Amygdala (tissue), 56 donors: ENCODE data around the gene SNX3.
A peak's percentile ranks its signal among the peaks of the same experiment; 100 is the strongest.

ENCODE experiments used
- DNase-seq, 56 donors: peaks; one replicate each; lab custom pipeline; 2025; lab: John Stamatoyannopoulos, UW

Gene SNX3

GRCh38 chr6:108171918-108172516, 88.8 kb downstream of the SNX3 start:
- DNase-seq = no peak

- DNase-seq = no peak
Measured at GRCh38 chr6:108171291-108171917, 89.4 kb downstream of the SNX3 start.

DNA sequence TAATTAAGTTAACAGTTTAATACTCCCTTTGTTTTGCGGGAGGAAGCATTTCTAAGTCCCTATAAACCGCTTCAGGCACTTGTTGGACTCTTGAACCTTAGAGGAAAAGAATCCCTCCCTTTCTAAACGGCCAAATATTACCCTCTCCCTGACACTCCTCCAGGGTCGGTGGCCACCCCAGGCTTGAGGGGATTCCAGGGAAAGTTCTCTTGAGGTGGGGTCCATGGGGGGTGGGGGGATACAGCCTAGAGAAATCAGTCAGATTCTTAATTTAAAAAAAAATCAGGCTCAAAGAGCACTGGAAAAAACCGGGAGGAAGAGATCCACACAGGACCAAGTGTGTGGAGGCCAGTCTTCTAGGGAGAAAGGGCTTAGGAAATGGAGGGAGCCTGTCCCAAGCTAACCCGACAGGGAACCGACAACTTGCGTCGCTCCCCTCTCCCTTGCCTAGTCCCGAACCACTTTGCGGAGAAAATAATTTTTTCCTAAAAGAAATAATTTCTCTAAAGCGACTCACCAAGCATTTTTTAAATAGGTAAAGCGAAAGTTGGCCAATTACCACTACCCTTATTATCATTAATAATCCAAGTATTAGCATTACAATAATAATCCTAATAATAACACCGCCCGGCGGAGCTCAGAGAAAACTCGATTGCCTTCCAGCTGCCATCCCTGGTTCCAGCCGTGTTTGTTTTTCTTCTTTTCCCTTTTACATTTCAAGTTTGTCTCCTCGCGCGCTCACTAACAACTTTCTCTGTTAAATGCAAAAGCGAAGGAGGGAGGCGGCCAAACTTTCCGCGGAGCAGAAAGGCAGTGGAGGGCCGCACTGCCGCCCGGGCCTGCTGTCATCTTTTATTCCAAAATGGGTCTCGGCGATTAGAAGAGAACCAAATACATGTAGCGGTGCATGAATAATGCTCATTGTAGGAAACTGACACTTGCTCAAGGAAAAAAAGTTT, 90.2 kb downstream of the SNX3 start:
- DNase-seq = peak in 1 of 56 donors; percentile 14

- peak in 1 of 56 donors; percentile 18 for DNase-seq
Measured at GRCh38 chr6:108169464-108170331, 91.1 kb downstream of the SNX3 start.

DNA sequence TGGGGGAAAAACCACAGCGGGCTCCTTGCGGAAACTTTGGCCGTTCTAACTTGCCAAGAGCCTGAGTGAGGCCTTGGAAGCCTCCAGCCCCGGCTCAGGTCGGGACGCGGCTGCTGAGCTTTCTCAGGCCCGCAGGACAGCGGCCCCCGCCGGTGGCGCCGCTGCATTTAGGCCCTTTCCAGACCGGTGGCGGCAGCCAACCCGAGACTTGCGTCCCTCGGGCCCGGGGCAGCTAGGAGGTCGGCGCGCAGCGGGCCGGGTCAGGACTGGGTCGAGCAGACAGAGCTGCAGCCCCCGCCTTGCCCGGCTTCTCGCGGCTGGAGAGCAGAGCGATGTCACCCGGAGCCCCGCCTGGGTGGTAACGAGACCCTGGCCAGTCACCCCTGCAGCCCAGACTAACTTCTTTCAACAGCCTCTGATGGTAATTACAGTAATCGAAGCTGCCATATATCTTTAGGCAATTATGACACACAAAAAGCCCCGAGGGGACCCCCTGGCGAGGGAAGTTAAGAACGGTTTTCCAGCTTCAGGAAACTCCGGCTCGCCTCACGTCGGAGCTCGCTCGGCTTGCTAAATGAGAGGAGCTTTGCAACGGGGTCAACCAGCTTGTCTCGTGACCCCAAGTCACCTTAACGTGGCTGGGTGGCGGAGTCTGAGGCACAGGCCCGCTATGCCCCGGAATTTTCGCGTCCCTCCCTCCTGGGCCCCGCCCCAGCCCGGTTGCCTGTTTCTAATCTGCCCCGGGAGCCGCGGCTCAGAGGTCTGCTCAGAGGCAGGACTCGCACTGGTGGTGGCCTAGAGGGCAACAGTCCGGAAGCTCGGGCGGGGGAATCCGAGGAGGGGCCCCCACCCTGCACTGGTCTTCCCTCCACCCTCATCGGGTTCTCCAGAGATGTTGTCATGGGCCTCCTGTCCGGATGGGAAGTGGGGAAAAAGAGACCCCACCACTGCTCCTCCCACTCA, 92.1 kb downstream of the SNX3 start:
- DNase-seq = peak in 14 of 56 donors; percentile 2 to 50 (median 33)

DNA sequence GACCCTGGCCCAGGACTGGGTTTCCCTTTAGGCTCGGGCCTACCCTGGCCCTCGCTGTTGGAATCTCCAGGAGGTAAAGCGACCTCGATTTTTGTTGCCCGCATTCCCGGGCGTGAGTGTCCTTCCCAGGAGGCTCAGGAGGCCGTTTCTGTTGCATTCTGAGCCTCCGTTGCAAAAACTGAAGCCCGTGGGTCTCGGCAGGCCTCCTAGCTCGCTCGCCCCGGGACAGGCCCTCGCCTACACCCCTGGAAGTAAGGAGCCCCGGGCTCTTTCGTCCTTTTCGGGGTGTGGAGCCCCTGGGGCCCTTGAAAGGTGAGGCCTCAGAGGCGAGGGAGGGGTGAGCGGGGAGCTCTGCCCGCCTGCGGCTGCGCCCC, 92.8 kb downstream of the SNX3 start:
- no peak for DNase-seq

GRCh38 chr6:108167449-108168089, 93.3 kb downstream of the SNX3 start:
- DNase-seq = peak in 1 of 56 donors; percentile 11

DNA sequence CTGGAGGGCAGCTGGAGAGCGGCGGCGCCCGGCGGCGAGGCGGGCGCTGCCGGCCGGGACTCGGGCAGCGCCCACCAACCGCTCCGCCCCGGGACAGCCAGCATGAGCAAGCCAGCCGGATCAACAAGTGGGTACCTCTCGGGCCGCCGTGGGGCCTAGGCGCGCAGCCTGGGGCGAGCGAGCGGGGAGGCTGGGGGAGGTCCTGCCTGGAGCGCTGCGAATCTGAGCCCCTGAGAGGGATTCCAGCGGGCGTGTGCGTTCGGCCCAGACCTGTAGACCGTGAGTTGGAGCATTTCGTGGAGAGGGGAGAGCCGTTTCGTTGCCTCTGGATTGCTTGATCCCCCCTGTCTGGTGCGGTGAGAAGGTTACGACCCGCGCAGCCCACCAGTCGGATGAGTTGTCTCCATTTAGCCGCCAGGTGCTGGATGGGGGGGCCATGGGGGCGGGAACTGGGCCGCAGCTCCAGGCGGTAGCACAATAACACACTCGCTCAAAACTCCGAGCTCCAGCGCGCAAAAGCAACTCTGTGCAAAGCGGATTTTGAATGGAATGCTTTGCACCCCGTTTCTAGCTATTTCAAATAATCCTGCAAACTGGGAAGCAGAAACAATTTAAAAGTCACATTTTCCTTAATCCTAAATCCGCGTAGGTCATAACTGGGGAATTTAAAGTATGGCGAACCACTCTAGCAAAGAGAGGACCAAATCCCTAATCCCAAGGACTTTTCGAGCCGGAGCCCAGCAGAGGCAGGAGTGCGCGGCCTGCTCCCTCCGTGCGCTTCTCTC, 94.0 kb downstream of the SNX3 start:
- no peak for DNase-seq

GRCh38 chr6:108165714-108166663, 94.9 kb downstream of the SNX3 start, which contains the start of gene NR2E1:
TSS of gene NR2E1 (plus strand) at chr6:108166022. CDS start at chr6:108166766, 744 bp downstream.
- DNase-seq = peak in 43 of 56 donors; percentile 14 to 82 (median 48)

DNA sequence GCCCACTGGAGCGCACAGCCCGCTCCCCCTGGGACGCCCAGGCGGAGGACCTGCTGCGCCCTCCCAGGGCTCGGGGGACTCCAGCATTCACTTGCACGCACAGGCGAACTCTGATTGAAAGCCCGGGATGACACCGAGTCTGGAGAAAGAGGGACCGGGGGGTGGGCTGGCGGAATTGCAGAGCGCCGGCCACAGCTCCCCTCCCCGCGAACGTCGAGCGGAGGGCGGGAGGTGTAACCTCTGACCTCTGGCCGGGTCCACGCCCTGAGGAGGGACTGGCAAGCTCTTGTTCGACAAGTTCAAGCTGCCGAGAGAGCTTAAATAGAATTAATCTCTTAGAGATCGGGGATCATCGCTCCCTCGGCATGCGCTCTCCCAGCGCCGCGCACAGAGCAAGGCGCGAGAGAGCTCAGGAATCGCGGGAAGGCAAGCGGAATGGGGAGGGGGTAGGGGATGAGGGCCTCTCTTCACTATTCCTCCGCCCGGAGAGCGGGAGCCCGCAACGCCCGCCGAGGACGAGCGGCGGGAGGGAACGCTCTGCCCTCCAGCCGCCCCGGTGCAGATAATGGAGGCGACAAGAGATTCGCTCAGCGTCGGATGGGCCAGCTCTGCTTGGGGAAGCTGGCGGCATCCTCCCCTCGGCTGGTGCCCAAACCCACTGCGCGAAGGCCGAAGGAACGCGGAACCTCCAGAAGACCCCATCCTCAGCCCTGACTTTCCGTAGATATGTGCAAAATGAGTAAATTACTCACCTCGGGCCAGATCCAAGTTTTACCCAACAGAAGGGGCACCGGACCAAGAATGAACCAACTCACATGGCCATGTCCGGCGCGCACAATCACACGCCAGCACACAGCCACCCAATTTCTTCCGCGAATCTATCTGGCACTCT, 95.8 kb downstream of the SNX3 start:
- DNase-seq = peak in 2 of 56 donors; percentile 15 to 36

GRCh38 chr6:108164543-108164814, 96.4 kb downstream of the SNX3 start:
- DNase-seq = no peak

GRCh38 chr6:108163644-108164542, 96.9 kb downstream of the SNX3 start:
- no peak for DNase-seq

DNA sequence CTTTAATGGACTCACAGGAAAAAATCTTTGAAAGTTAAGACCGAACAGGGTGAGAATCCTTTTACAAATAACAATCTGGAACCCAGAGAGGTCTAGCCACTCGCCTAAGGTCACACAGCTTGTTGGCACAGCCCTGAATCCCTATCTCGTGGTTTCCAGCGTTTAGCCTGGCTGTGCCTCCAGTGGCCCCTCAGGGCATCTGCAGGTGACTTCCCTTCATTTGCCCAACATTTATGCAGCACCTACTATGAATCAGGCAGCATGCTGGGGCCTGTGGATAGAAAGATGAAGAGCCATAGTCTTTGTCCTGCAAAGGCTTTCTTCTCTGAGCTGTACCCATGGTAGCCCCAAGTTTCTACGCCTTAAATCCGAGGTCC, 97.6 kb downstream of the SNX3 start:
- no peak for DNase-seq

- no peak for DNase-seq
Measured at GRCh38 chr6:108161724-108162282, 99.0 kb downstream of the SNX3 start.
